ENCODE measurements around the gene BGN. TPM values are rescaled to one million over a fixed set of nuclear protein-coding genes. Genes with fewer than 3 reads are reported as not detected.
A peak's percentile ranks its signal among the peaks of the same experiment; 100 is the strongest.

BGN gene
- total RNA-seq, 1 donor from 2014 or later, result 50.0 TPM

- H3K4me3 Mint-ChIP-seq (ENCODE audit: unreplicated experiment), result no peak overlapping the region
- no peak overlapping the region for H3K27ac Mint-ChIP-seq (ENCODE audit: unreplicated experiment)
- no peaks in the 10 kb centered on the region for H3K4me1 ChIP-seq (ENCODE audit: insufficient read depth, low read length)
- H3K4me2 ChIP-seq (ENCODE audit: low read length), result no peak overlapping the region
- H3K27ac ChIP-seq (ENCODE audit: low read depth, low read length), result no peak overlapping the region
- H3K9me3 ChIP-seq (ENCODE audit: insufficient read depth, low read depth, low read length), result no peaks in the 10 kb centered on the region
- FAIRE-seq, result no peak
- H3K9ac ChIP-seq (ENCODE audit: low read length), result no peak overlapping the region
- H4K20me1 ChIP-seq (ENCODE audit: insufficient read depth, low read length), result no peaks in the 10 kb centered on the region
- peaks cover 7% of the 10 kb centered on the region for H3K27me3 Mint-ChIP-seq (ENCODE audit: low read depth, unreplicated experiment)
- no peaks in the 10 kb centered on the region for H3K36me3 ChIP-seq (ENCODE audit: insufficient read depth, low read length)
- H3K27me3 ChIP-seq (ENCODE audit: insufficient read depth, low read length), result no peaks in the 10 kb centered on the region
- H3K9me3 Mint-ChIP-seq (ENCODE audit: unreplicated experiment), result no peaks in the 10 kb centered on the region
- no peak overlapping the region for H3K4me3 ChIP-seq (ENCODE audit: insufficient read depth, low read depth, low read length)
- TF ChIP-seq EZH2 (IDR thresholded peaks at IDR 0.05; ENCODE audit: insufficient read depth, low read length), result no peak
- TF ChIP-seq, protein P1, sequence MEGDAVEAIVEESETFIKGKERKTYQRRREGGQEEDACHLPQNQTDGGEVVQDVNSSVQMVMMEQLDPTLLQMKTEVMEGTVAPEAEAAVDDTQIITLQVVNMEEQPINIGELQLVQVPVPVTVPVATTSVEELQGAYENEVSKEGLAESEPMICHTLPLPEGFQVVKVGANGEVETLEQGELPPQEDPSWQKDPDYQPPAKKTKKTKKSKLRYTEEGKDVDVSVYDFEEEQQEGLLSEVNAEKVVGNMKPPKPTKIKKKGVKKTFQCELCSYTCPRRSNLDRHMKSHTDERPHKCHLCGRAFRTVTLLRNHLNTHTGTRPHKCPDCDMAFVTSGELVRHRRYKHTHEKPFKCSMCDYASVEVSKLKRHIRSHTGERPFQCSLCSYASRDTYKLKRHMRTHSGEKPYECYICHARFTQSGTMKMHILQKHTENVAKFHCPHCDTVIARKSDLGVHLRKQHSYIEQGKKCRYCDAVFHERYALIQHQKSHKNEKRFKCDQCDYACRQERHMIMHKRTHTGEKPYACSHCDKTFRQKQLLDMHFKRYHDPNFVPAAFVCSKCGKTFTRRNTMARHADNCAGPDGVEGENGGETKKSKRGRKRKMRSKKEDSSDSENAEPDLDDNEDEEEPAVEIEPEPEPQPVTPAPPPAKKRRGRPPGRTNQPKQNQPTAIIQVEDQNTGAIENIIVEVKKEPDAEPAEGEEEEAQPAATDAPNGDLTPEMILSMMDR (IDR thresholded peaks at IDR 0.05; ENCODE audit: insufficient read depth, low read depth, low read length), result no peak
- H3K79me2 ChIP-seq (ENCODE audit: insufficient read depth, low read length), result no peaks in the 10 kb centered on the region
- DNase-seq (ENCODE audit: low read depth), result no peak
- no peaks in the 10 kb centered on the region for H3K36me3 Mint-ChIP-seq (ENCODE audit: low read depth, unreplicated experiment)
- peaks cover 11% of the 10 kb centered on the region for H3K4me1 Mint-ChIP-seq (ENCODE audit: low read depth, unreplicated experiment)
- H2AFZ ChIP-seq (ENCODE audit: low read depth, low read length), result no peak overlapping the region
Observed at GRCh38 chrX:153549807-153550206, 55.0 kb downstream of the BGN start.

DNA sequence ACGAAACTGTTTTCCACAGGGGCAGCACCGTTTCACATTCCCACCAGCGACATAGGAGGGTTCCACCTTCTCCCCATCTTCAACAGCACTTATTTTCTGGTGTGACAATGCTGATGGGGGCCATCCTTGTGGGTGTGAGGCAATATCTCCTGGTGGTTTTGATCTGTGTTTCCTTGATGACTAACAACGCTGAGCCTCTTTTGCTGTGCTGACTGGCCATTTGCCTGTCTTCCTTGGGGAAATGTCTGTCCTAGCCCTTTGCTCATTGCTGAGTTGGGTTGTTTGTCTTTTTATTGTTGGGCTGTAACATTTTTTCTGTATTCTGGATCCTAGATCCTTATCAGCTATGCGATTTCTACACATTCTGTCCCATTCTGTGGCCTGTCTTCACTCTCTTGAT lies 56.4 kb downstream of the BGN start:
- no peak overlapping the region for H3K4me3 Mint-ChIP-seq (ENCODE audit: unreplicated experiment)
- TF ChIP-seq, protein P1 (IDR thresholded peaks at IDR 0.05; ENCODE audit: insufficient read depth, low read depth, low read length), result no peak
- TF ChIP-seq EZH2 (IDR thresholded peaks at IDR 0.05; ENCODE audit: insufficient read depth, low read length), result no peak
- Histone ChIP-seq H2AFZ (ENCODE audit: low read depth, low read length) (no peak overlapping the region), H3K79me2 (ENCODE audit: insufficient read depth, low read length) (no peaks in the 10 kb centered on the region), H3K36me3 (ENCODE audit: insufficient read depth, low read length) (no peaks in the 10 kb centered on the region), H3K4me1 (ENCODE audit: insufficient read depth, low read length) (no peaks in the 10 kb centered on the region), H4K20me1 (ENCODE audit: insufficient read depth, low read length) (no peaks in the 10 kb centered on the region), H3K9me3 (ENCODE audit: insufficient read depth, low read depth, low read length) (no peaks in the 10 kb centered on the region), H3K27me3 (ENCODE audit: insufficient read depth, low read length) (no peaks in the 10 kb centered on the region), H3K9ac (ENCODE audit: low read length) (no peak overlapping the region), H3K4me2 (ENCODE audit: low read length) (no peak overlapping the region), H3K27ac (ENCODE audit: low read depth, low read length) (no peak overlapping the region), H3K4me3 (ENCODE audit: insufficient read depth, low read depth, low read length) (no peak overlapping the region)
- H3K27me3 Mint-ChIP-seq (ENCODE audit: low read depth, unreplicated experiment), result peaks cover 12% of the 10 kb centered on the region
- H3K36me3 Mint-ChIP-seq (ENCODE audit: low read depth, unreplicated experiment), result no peaks in the 10 kb centered on the region
- H3K27ac Mint-ChIP-seq (ENCODE audit: unreplicated experiment), result no peak overlapping the region
- FAIRE-seq, result peak; percentile 29
- DNase-seq (ENCODE audit: low read depth), result no peak
- H3K4me1 Mint-ChIP-seq (ENCODE audit: low read depth, unreplicated experiment), result peaks cover 11% of the 10 kb centered on the region
- no peaks in the 10 kb centered on the region for H3K9me3 Mint-ChIP-seq (ENCODE audit: unreplicated experiment)

DNA sequence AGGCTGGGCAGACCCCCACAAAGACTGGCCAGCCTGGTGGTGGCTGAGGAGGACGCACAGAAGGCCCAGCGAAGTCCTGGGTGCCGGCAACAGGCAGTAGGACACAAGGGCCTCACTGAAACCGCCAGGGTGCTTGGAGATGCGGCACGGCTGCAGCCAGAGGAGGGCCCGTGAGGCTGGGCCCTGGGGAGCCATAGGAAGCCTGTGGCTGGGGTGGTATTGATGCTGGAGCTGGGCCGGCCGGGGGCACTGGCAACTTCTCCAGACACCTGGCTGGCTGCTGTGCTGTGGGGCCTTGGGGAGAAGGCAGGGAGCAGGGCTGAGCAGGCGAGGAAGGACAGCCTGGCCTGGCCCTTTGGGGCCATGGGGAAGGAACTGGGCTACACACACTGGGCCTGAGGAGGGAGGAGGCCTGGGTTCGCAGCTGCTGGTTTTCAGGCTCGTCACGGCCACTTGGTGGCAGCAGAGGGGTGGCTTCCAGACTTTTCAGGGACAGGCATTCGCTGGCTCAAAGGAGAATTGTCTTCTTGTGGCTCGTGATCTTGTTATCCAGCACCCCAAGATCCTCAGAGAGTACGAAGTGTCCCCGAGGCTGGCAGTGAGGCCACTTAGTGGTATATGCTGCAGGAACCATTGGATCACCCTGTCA lies 59.9 kb downstream of the BGN start:
- Histone ChIP-seq H3K4me2 (ENCODE audit: low read length) (no peak overlapping the region), H3K9ac (ENCODE audit: low read length) (no peak overlapping the region), H3K27ac (ENCODE audit: low read depth, low read length) (no peak overlapping the region), H3K4me3 (ENCODE audit: insufficient read depth, low read depth, low read length) (no peak overlapping the region), H3K79me2 (ENCODE audit: insufficient read depth, low read length) (no peaks in the 10 kb centered on the region), H3K9me3 (ENCODE audit: insufficient read depth, low read depth, low read length) (no peaks in the 10 kb centered on the region), H3K27me3 (ENCODE audit: insufficient read depth, low read length) (no peaks in the 10 kb centered on the region), H3K36me3 (ENCODE audit: insufficient read depth, low read length) (no peaks in the 10 kb centered on the region), H2AFZ (ENCODE audit: low read depth, low read length) (no peak overlapping the region), H3K4me1 (ENCODE audit: insufficient read depth, low read length) (no peaks in the 10 kb centered on the region), H4K20me1 (ENCODE audit: insufficient read depth, low read length) (no peaks in the 10 kb centered on the region)
- TF ChIP-seq EZH2 (IDR thresholded peaks at IDR 0.05; ENCODE audit: insufficient read depth, low read length), result no peak
- TF ChIP-seq, protein P1 (IDR thresholded peaks at IDR 0.05; ENCODE audit: insufficient read depth, low read depth, low read length), result peak; percentile 56
- FAIRE-seq (peak; percentile 83), DNase-seq (ENCODE audit: low read depth) (no peak)
- no peaks in the 10 kb centered on the region for H3K36me3 Mint-ChIP-seq (ENCODE audit: low read depth, unreplicated experiment)
- H3K9me3 Mint-ChIP-seq (ENCODE audit: unreplicated experiment), result no peaks in the 10 kb centered on the region
- H3K27ac Mint-ChIP-seq (ENCODE audit: unreplicated experiment), result no peak overlapping the region
- no peak overlapping the region for H3K4me3 Mint-ChIP-seq (ENCODE audit: unreplicated experiment)
- peaks cover 11% of the 10 kb centered on the region for H3K4me1 Mint-ChIP-seq (ENCODE audit: low read depth, unreplicated experiment)
- H3K27me3 Mint-ChIP-seq (ENCODE audit: low read depth, unreplicated experiment), result peaks cover 17% of the 10 kb centered on the region

All from astrocyte (in vitro differentiated cells and primary cell).